ENCODE results near the gene RBM15B.

RBM15B gene

GRCh38 chr3:51441282-51442030 lies 50.4 kb downstream of the RBM15B start:
- no peak overlapping the region for H3K4me3 ChIP-seq (replicated peaks; ENCODE audit: low read depth, low read length)
- no peak for DNase-seq (ENCODE audit: low read depth)
- no peak for TF ChIP-seq CTCF (IDR thresholded peaks at IDR 0.05; ENCODE audit: low read length, missing control alignments)

- TF ChIP-seq CTCF (IDR thresholded peaks at IDR 0.05; ENCODE audit: low read length, missing control alignments): no peak
- DNase-seq (ENCODE audit: low read depth): peak; percentile 2
- no peak overlapping the region for H3K4me3 ChIP-seq (replicated peaks; ENCODE audit: low read depth, low read length)
Observed at GRCh38 chr3:51445544-51446280, 54.6 kb downstream of the RBM15B start.
